ENCODE data around the gene FHOD3.
A peak's percentile ranks its signal among the peaks of the same experiment; 100 is the strongest.
"Not testable (repeated sequence)": the region's sequence is repeated elsewhere in the genome, so short reads cannot be mapped to it uniquely, and the experiment has no call there.

Gene FHOD3

DNA sequence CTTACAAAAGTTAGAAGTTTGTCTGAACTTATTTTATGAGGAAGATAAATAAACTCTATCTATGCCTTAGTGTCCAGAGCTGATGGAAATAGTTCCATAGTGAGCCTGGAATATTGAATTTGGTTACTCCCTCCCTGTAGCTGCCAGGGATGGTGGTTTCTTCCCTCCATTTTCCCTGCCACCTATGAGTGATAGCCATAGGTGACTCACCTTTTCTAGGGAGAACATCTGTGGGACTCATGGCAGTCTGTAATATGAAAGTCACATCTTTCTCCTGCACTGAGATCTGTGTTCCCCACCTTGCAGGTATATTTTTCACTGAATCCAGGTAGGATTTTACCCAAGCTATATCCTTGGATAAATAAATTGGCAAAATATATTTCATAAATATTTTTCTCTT, 382.5 kb downstream of the FHOD3 start:
- no peak for DNase-seq

DNA sequence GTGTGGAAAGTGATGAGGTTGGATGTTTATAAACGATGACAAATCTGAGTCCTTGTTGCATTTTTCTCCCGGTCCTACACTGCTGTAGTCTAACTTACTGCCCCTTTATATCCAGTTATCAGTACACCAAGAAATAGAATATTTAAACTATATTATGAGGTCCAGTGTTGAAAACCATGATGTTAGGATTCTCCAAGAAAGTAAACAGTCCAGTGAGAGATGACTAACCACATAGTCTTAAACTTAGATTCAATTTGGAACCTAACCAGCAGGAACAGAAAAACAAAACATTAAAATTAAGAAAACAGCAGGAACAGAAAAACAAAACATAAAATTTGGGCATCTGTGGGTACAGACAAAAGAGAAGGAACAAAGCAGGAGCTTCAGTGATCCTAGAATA, 388.1 kb downstream of the FHOD3 start:
- no peak for DNase-seq

DNA sequence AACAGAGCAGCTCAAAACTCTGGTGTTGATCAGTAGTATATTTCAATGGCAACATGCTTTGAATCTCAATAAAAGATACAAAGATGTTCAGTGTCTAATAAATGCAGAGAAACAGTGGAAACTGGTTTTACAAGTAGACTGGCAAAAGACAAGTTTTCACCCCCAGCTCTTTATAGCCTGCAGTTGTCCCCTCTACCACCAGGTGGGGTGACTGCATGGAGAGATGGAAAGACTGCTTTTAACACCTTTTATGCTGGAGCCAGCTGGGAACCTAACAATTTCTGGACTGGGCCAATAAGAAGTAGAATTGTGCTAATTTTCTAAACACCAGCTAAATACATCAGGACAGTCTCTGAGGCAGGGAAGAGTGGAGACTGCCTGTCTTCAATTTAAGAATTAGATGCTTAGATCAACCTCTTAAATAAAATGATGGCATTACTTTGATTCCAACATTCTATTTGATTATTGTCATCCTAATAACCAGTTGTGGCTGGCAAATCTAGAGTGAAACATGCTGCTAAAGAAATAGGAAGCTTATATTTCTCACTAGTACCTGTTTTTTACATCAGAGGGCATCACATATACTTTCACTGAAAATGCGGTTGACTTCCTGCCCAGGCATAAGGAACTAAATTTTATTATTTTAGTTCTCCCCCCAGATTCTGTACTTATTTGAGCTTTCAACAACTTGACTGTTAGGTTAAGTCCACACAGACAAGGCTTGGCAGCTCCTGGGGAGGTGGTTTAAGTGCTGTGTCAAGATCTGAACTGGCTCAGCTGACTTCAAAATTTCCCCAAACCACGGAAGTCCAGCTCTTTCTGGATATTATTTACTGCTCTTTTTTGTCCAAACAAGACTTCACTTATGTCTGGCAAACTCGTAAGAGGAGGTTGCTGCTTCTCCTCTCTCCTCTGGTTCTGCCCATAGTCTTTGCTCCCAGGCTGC, 390.8 kb downstream of the FHOD3 start:
- DNase-seq, result peak; percentile 67

DNA sequence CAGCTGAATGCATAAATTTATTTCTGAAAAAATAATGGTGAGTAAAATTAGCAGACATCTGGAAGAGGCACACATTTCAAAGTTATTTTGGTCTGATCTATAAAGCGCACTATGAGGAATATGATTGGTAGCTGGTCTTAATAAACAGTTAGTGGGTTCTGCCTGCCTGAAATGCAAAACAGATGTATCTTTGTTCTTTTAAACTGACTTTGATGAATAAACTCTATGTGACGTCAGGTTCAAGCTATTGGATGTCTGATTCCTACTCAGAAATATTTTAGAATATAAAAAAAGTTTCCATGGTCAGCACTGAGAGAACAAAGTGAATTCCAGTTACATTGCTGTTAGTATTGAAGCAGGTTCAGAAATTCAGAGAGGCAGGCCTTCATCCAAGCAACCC, 394.9 kb downstream of the FHOD3 start:
- peak; percentile 79 for DNase-seq

DNA sequence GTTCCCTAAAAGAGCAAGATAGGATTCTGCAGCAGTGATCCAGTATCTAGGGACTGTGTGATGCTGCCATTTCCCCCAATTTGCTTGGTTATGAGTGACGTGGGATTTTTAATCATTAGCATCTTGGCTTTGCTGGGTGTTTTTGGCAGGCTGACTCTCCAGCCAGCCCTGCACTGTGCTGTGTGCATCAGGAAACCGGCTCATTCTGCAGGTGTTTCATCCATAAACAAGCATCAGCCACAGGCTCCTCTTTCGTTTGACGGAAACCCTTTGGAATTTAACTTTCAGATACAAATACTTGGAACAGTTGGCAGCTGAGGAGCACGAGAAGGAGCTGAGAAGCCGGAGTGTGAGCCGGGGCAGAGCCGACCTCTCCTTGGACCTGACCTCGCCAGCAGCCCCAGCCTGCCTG, 395.4 kb downstream of the FHOD3 start:
- DNase-seq, result peak; percentile 65

DNA sequence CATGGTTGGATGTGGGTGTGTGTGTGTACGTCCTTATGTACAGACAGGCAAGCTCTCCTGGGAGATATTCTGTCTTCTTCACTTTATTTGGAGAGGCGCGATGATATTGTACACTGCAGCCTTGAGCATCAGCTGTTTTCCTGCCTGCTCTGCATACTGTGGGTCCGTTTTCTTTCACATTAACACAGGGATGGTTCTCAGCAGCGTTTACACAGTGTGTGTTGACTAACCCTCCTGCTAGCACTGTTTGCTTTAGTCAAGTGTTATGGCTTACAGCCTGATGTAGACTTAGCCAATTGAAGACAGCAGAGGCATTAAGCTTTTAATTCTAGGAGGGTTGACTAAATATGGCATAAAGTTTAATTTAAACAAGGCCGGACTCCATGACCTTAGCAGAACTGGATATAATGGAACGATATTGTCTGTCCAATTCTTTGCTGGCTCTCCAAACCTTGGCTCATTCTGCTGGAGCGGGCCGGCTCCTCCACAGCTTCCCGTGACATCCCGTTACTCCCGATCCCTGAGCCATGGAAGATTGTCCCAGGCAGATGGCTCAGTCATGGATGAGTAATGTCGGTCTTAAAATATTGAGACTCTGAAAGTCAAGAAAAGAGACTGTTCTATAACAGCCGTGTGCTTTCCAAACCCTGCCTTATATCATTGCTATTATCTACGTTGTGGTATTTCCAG, 396.6 kb downstream of the FHOD3 start:
- peak; percentile 60 for DNase-seq

DNA sequence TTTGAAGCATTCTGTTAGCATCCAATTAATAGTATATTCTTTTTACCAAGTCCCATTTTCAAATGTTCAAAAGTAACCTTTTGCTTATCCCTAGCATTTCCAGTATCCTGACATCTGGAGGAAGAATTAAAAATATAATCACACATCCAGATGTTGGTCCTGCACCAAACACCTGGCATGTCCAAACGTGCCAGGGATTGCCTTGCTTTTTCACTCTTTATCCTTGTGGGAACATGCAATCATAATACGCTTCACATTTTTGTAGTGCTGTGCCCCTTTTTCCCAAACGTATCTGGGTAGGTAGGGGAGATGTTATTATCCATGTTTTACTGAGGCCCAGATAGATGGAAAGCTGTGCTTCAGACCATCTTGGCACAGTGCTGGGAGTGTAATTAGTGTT, 398.3 kb downstream of the FHOD3 start:
- no peak for DNase-seq

DNA sequence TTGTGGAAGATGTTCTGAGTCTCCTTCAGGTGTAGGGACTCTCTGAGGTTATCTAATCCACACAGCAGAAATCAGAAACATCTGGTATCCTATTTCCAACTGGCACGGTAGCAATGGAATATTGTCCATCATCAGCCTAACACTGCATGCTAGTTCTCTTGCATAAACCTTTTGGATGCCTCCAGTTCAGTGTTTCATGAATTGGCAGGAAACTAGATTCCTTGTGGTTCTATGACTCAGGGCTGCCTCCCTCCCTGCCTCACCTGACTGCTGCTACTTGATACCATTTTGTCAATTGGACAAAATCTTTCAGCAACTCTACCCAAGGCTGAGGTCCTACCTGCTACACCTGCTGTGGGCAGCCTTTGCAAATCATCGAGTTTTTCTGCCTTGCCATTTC, 400.4 kb downstream of the FHOD3 start:
- peak; percentile 61 for DNase-seq

DNA sequence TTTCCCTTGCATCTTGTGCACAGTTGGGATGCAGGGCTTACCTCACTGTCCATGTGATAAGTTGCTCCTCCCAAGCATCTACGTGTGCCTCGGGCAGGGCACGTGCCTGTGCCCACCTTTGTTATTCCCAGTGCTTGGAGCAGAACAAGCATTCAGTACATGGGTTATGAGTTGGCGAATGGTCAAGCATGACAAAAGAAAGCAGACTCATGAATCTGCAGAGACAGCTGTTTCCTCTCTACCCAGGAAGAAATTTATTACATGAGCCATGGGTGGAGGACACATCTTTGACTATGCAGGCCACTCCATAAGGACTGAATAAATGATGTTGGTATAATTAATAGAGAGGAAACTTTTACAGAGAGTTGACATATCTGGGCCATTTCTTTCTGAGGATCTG, 403.4 kb downstream of the FHOD3 start:
- DNase-seq, result no peak

DNA sequence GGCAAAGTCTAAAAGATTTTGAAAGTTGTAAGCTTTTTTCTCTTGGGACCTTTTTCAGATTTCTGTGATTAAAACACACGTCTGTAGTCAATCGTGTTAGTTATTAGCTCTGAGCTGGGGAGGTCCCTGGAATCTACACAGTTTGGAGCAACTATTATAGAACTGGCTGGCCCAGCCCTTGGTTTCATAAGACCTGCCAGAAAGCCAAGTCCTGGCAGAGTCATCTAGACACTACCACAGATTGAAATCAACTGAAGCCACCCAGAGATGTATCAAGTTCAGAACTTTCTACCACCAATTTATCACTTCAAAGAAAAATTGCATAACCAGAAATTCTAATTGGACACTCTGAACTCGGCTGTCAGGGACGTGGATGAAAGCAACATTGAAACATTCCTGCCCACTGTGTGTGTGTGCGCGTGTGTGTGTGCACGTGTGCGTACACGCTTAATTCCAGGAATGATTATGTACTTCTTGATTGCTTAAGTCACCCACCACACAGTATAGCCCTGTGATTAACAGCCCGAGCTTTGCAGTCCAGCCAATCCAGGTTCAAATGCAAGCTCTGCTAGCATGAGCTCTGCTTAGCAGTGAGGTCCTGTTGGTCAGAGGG, 405.0 kb downstream of the FHOD3 start:
- DNase-seq, result no peak

DNA sequence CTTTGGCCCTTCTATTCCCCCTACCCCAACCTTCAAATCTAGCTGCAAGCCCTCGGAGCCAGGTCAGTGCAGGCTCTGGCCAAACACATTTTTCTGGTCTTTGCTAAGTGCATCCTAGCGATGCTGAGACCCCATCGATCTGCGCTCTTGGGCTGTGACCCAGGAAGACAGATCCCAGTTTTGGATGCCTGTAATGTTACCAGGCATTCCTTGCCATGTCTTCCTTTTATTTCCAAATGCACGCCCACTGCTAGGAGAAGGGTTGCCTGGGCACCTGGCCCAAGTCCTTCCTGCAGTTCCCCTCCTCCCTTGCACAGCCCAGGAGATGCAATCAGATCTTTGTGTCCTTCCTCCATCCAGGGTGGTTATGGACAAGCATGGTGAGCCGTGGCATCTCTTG, 406.6 kb downstream of the FHOD3 start:
- no peak for DNase-seq

DNA sequence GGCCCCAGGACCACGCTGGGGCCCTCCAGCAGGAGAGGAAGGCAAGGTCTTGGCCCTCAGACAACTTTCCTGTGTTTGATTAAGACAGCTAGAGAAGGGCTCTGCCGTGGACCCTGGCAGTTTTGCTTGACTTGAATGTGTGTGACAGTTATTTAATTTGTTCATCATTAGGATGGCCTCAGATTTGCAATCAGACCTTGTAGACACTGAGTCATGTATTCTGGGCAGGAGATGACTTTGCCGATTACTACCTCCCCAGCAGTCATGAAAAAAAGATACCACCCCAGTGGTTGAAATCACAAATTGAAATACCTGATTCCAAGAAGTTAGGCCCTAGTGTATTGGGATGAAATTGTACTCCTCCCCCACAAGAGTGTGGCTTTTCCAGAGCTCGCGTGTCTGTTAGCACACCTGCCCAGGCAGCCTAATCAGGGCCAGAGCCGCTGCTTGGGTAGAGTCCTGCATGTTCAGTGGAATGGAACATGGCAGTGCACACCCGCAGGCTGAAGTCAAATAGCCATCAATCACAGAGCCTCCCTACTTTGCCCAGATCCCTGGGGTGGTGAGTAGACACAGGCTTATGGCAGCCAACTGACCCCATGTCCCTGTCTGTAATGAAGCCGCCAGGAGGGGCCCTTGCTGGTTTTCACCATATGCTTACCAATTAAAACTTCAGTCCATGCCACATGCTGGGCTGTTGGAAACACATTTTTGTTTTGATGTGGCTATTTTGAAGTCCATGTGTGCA, 408.8 kb downstream of the FHOD3 start:
- DNase-seq, result no peak

DNA sequence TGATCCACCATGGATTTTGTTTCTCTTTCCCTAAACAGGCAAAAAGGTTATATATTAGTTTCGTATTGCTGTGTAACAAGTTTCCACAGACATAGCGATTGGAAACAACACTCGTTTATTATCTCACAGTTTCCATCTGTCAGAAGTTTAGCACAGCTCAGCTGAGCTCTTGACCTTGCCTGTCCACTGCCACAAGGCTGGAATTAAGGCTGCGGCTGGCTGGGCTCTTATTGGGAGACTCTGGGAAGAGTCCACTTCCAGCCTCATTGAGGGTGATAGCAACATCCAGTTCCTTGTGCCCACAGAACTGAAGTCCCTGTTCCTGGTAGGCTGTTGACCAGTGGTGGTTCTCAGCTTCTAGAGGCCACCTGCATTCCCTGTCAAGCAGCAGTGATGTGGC, 410.9 kb downstream of the FHOD3 start:
- no peak for DNase-seq

DNA sequence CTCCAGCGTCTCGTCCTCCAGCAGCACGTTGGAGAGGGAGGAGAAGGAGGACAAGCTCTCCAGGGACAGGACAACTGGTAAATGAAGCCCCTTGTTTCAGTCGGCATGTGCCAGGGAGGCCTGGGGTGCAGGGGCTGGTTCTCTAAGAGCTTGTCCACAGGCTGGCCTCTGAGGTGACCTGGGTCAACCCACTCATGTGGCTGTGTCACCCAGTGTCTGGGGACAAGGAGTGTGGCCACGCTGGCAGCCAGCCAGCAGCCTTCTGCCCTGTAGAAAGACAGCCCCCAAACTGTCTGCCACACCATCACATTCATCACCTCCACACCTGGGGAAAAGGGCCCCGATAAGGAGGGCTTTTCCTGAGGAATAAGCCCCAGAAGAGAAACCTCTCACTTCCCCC, 411.8 kb downstream of the FHOD3 start:
- no peak for DNase-seq

DNA sequence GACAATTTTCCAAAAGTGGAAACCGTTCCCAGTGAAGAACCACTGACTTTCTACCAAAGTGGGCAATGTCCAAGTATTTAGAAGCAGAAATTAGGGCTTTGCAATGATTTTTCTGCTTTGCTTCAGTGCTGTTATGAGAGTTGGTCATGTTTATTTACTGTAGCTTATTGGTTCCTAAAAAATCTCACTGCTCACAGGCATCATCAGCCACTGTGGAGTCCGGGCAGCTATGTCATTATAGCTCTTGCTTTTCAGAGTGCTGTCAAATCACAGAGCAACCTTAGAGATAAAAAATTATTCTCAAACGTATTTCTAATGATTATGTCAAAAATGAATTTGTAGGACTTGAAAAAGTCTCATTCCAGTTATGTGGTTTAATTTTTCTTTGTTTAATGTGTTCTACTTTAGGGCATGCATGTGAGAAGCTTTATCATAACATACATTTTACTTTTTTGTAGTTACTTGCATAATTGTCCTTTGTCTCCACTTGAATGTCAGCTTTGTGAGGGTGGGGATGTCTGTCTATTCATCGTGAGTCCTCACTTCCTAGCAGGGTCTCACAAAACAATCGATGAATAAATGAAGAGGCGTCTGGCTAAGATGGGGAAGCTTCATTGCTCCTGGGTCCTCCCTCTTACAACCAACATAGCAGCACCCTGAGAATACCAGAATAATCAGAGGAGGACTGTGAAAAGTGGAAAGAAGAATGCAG, 413.7 kb downstream of the FHOD3 start:
- no peak for DNase-seq

DNA sequence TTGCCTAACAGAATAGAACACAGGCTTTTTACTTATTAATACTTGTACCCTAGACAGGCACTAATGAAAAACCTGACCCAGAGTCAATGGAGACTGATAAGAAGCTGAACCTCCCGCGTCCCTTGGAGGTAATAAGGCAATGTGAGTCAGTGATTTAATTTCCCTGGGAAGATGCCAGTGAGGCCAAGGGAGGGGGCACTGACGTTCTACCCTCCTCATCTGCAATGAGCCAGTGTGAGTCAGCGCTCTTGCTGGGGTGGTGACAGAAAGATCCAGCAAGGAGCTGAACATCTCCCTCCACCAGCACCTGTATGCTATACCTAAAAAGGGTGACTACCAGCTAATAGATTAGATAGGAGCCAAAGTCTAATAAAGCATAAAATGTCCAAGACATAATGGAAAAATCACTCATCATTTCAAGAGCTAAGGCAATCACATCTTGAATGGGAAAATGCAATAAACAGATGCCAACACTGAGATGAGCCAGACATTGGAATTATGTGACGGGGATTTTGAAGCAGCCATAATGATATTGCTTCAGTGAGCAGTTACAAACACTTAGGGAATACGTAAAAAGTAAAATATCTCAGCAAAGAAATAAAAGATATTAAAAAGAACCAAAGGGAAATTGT, 414.4 kb downstream of the FHOD3 start:
- peak; percentile 87 for DNase-seq

DNA sequence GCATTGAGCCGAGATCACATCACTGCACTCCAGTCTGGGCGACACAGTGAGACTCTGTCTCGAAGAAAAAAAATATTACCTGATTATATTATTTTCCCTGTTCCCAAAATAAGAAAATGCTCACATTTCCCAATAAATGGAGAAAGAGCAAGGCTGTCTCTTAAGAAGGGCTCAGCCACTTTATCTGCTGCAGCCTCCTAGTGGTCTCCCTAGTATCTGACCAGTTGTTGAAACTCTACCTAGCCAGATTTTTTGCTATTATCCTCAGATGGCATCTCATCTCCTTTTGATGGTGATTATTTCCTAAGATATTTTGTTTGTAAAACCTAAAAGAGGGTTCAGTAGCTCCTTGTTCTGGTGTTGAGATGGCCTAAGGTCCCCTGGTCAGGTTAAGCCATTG, 417.0 kb downstream of the FHOD3 start:
- no peak for DNase-seq

DNA sequence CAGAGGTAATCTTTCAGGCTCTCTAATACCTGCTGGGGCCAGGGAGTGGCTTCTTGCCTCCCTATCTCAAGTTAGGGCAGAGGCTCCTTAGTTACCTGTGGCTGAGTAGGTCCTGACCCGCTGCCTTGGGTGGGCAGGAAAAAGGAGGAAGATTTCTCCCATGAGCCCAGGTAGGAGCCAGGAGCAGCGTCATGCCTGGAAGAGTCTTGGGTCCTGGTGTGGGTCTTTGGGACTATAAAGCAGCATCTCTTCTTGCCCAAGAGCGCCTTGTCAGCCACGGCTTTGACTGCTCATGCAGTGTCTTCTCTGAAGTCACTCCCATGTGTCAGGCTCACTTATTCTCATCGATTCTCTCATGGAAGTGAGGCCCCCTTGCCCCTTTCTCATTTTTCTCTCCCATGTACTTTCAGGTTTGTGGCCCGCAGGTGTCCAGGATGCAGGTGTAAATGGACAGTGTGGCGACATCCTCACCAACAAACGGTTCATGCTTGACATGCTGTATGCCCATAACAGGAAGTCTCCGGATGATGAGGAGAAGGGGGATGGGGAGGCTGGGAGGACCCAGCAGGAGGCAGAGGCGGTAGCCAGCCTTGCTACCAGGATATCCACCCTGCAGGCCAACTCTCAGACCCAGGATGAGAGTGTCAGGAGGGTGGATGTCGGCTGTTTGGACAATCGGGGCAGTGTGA, 420.1 kb downstream of the FHOD3 start:
- no peak for DNase-seq

DNA sequence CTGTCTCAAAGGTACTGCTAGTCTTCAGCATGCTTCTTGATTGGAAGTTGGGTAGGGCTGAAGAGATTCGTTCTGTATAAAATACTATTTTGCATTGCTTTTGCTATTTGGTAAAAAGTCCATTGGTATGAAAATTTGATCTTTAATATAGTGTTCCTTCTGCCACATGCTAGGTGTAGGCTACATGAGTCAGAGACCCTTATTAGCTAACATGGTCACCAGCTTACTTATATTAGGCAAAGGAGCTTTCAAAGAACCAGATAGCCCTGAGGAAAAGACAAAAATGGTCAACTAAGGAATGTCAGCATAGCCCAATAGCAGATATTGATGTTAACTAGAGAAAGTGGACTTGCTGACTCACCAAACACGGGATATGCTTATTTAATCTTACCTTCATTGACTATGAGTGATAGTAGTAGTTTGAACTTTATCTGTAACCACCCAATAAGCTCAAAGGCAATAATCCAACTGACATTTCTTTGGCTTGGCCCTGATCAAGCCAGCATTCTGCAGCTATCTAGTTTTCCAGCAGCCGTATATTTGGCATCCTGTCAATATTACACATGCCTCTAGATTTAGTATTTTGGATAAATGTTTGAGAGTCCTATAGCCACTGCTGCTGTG, 421.3 kb downstream of the FHOD3 start:
- no peak for DNase-seq

DNA sequence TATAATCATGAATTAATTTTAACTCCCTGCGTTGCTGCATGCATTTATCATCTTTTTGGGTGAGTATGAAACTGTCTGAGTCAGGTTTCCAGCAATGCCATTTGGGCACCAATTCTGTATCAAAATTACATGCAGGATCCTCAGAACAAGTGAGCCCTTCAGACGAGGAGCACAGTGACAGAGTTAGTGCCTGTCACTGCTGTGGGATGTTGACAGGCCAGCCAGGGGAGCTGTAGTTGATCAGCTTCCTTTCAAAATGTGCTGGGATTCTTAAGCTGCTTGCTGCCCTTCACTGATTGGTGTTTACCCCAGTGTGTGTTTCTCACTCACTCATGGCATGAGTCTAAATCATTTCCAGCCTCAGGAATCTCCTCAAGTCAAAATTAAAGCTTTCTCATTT, 422.1 kb downstream of the FHOD3 start:
- DNase-seq, result no peak

DNA sequence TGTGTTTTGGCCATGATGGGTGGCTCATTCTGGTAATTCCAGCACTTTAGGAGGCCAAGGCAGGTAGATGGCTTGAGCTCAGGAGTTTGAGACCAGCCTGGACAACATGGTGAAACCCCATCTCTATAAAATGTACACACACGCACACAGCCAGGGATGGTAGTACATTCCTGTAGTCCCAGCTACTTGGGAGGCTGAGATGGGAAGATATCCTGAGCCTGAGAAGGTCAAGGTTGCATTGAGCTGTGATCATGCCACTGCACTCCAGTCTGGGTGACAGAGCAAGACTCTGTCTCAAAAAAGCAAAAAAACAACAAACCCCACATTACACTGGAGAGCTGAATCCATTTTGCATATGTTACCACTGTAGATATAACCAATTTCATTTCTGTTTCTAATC, 423.8 kb downstream of the FHOD3 start:
- not testable (repeated sequence) for DNase-seq
